ENCODE measurements around the gene HSD3B7. TPM values are rescaled to one million over a fixed set of nuclear protein-coding genes. Genes with fewer than 3 reads are reported as not detected.
A peak's percentile ranks its signal among the peaks of the same experiment; 100 is the strongest.

Gene HSD3B7
- polyA plus RNA-seq, 1 donor (not counting 4 experiments of a cell fraction or from before 2014, with no cell fraction given), result 2.0 TPM

- peaks cover 2% of the 10 kb centered on the region for H4K20me1 ChIP-seq (ENCODE audit: control insufficient read depth, extremely low read depth, insufficient read depth, low read length)
- H2AFZ ChIP-seq (ENCODE audit: control insufficient read depth, low read length), result peak within 1 kb of the TSS; percentile 98
- no peaks in the 10 kb centered on the region for H3K9me3 ChIP-seq (ENCODE audit: control insufficient read depth, low read depth, low read length)
- peaks cover 13% of the 10 kb centered on the region for H3K79me2 ChIP-seq (ENCODE audit: control insufficient read depth, insufficient read depth, low read length)
- dilution Hi-C loops (cut with MboI; ENCODE audit: extremely low pct_ligation_motif_present, low sequenced_read_pairs), result no loop called here
- H3K9ac ChIP-seq (ENCODE audit: control insufficient read depth, extremely low read depth, insufficient read depth, low read length), result peak within 1 kb of the TSS; percentile 92
- H3K27ac ChIP-seq (ENCODE audit: control insufficient read depth, insufficient read depth, low read length), result peak within 1 kb of the TSS; percentile 89
- FAIRE-seq (peak; percentile 76), DNase-seq (ENCODE audit: low read depth, low spot score) (peak; percentile 98)
- peak within 1 kb of the TSS; percentile 84 for H3K4me2 ChIP-seq (ENCODE audit: control insufficient read depth, extremely low read depth, insufficient read depth, low read depth, low read length)
- no peaks in the 10 kb centered on the region for H3K27me3 ChIP-seq (ENCODE audit: control insufficient read depth, extremely low read depth, insufficient read depth, low read length)
- no peak for TF ChIP-seq CTCF (optimal IDR thresholded peaks at IDR 0.05 in 1 of 3, IDR thresholded peaks at IDR 0.05 in 1 of 3, conservative IDR thresholded peaks at IDR 0.05 in 1 of 3; ENCODE audit: extremely low read depth in 1 of 3, insufficient read depth in 2 of 3, low read length in 3 of 3)
- TF ChIP-seq EZH2 (IDR thresholded peaks at IDR 0.05; ENCODE audit: low read length), result no peak
- peaks cover 7 to 13% of the 10 kb centered on the region in 2 experiments for H3K36me3 ChIP-seq (ENCODE audit: control insufficient read depth in 2 of 2, extremely low read depth in 1 of 2, insufficient read depth in 2 of 2, low read length in 2 of 2)
- peaks cover 10% of the 10 kb centered on the region for H3K4me1 ChIP-seq (ENCODE audit: control insufficient read depth, extremely low read depth, insufficient read depth, low read length)
- no peaks in the 10 kb centered on the region for H3K9me1 ChIP-seq (ENCODE audit: control insufficient read depth, extremely low read depth, insufficient read depth, low read length)
- peak within 1 kb of the TSS; percentile 98 to 99 (median 98) for H3K4me3 ChIP-seq (ENCODE audit: control insufficient read depth in 2 of 3, extremely low read depth in 1 of 3, insufficient read depth in 2 of 3, low read depth in 1 of 3, low read length in 3 of 3)
Measured at GRCh38 chr16:31032736-31033708, 48.0 kb downstream of the HSD3B7 start, which contains the start of gene STX4. Gene STX4, plus strand, starts transcription at chr16:31033558. Its CDS starts 248 bp downstream, at chr16:31033806.

GRCh38 chr16:31033709-31034492, 48.9 kb downstream of the HSD3B7 start:
- H3K9me3 ChIP-seq (ENCODE audit: control insufficient read depth, low read depth, low read length), result no peaks in the 10 kb centered on the region
- DNase-seq (ENCODE audit: low read depth, low spot score) (no peak), FAIRE-seq (no peak)
- peaks cover 13% of the 10 kb centered on the region for H3K79me2 ChIP-seq (ENCODE audit: control insufficient read depth, insufficient read depth, low read length)
- peaks cover 10% of the 10 kb centered on the region for H3K4me1 ChIP-seq (ENCODE audit: control insufficient read depth, extremely low read depth, insufficient read depth, low read length)
- dilution Hi-C loops (cut with MboI; ENCODE audit: extremely low pct_ligation_motif_present, low sequenced_read_pairs), result no loop called here
- TF ChIP-seq CTCF (optimal IDR thresholded peaks at IDR 0.05 in 1 of 3, IDR thresholded peaks at IDR 0.05 in 1 of 3, conservative IDR thresholded peaks at IDR 0.05 in 1 of 3; ENCODE audit: extremely low read depth in 1 of 3, insufficient read depth in 2 of 3, low read length in 3 of 3), result no peak
- no peak for TF ChIP-seq EZH2 (IDR thresholded peaks at IDR 0.05; ENCODE audit: low read length)
- no peaks in the 10 kb centered on the region for H3K9me1 ChIP-seq (ENCODE audit: control insufficient read depth, extremely low read depth, insufficient read depth, low read length)
- H3K36me3 ChIP-seq (ENCODE audit: control insufficient read depth in 2 of 2, extremely low read depth in 1 of 2, insufficient read depth in 2 of 2, low read length in 2 of 2), result peaks cover 14 to 19% of the 10 kb centered on the region in 2 experiments
- no peaks in the 10 kb centered on the region for H3K27me3 ChIP-seq (ENCODE audit: control insufficient read depth, extremely low read depth, insufficient read depth, low read length)
- peak overlapping the region; percentile 92 for H3K9ac ChIP-seq (ENCODE audit: control insufficient read depth, extremely low read depth, insufficient read depth, low read length)
- H3K4me2 ChIP-seq (ENCODE audit: control insufficient read depth, extremely low read depth, insufficient read depth, low read depth, low read length), result peak overlapping the region; percentile 84
- H2AFZ ChIP-seq (ENCODE audit: control insufficient read depth, low read length), result peak overlapping the region; percentile 82
- H3K4me3 ChIP-seq (ENCODE audit: control insufficient read depth in 2 of 3, extremely low read depth in 1 of 3, insufficient read depth in 2 of 3, low read depth in 1 of 3, low read length in 3 of 3), result peak overlapping the region; percentile 98 to 99 (median 98)
- peaks cover 2% of the 10 kb centered on the region for H4K20me1 ChIP-seq (ENCODE audit: control insufficient read depth, extremely low read depth, insufficient read depth, low read length)
- H3K27ac ChIP-seq (ENCODE audit: control insufficient read depth, insufficient read depth, low read length), result peak overlapping the region; percentile 89
